ENCODE data around the gene ENOPH1.

The ENOPH1 gene

DNA sequence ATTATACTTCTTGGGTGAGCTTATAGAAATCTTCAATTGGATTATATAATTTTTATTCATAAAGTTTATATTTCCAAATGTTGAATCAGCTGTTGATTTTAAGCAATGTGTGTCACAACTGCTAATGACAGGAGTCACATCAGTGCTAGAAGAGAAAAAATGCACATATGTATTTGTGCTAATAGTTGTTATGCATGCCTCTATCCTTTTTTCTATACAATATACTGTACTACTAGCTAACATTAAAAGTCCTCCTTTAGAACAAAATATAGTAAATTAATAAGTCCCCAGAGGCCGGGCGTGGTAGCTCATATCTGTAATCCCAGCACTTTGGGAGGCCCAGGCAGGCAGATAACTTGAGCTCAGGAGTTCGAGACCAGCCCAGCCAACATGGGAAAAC is 32.9 kb upstream of the ENOPH1 start (continued):
- TF ChIP-seq, protein P1, sequence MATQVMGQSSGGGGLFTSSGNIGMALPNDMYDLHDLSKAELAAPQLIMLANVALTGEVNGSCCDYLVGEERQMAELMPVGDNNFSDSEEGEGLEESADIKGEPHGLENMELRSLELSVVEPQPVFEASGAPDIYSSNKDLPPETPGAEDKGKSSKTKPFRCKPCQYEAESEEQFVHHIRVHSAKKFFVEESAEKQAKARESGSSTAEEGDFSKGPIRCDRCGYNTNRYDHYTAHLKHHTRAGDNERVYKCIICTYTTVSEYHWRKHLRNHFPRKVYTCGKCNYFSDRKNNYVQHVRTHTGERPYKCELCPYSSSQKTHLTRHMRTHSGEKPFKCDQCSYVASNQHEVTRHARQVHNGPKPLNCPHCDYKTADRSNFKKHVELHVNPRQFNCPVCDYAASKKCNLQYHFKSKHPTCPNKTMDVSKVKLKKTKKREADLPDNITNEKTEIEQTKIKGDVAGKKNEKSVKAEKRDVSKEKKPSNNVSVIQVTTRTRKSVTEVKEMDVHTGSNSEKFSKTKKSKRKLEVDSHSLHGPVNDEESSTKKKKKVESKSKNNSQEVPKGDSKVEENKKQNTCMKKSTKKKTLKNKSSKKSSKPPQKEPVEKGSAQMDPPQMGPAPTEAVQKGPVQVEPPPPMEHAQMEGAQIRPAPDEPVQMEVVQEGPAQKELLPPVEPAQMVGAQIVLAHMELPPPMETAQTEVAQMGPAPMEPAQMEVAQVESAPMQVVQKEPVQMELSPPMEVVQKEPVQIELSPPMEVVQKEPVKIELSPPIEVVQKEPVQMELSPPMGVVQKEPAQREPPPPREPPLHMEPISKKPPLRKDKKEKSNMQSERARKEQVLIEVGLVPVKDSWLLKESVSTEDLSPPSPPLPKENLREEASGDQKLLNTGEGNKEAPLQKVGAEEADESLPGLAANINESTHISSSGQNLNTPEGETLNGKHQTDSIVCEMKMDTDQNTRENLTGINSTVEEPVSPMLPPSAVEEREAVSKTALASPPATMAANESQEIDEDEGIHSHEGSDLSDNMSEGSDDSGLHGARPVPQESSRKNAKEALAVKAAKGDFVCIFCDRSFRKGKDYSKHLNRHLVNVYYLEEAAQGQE (tag by site-specific recombination; IDR thresholded peaks at IDR 0.05): no peak
- TF ChIP-seq KLF7 (tag by site-specific recombination; IDR thresholded peaks at IDR 0.05; ENCODE audit: borderline replicate concordance) (no peak), ZNF558 (tag by site-specific recombination; IDR thresholded peaks at IDR 0.05) (no peak), ZXDB (tag by site-specific recombination; IDR thresholded peaks at IDR 0.05) (no peak)
- TF ChIP-seq, protein P2, sequence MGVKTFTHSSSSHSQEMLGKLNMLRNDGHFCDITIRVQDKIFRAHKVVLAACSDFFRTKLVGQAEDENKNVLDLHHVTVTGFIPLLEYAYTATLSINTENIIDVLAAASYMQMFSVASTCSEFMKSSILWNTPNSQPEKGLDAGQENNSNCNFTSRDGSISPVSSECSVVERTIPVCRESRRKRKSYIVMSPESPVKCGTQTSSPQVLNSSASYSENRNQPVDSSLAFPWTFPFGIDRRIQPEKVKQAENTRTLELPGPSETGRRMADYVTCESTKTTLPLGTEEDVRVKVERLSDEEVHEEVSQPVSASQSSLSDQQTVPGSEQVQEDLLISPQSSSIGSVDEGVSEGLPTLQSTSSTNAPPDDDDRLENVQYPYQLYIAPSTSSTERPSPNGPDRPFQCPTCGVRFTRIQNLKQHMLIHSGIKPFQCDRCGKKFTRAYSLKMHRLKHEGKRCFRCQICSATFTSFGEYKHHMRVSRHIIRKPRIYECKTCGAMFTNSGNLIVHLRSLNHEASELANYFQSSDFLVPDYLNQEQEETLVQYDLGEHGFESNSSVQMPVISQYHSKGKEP (tag by site-specific recombination; IDR thresholded peaks at IDR 0.05): no peak

DNA sequence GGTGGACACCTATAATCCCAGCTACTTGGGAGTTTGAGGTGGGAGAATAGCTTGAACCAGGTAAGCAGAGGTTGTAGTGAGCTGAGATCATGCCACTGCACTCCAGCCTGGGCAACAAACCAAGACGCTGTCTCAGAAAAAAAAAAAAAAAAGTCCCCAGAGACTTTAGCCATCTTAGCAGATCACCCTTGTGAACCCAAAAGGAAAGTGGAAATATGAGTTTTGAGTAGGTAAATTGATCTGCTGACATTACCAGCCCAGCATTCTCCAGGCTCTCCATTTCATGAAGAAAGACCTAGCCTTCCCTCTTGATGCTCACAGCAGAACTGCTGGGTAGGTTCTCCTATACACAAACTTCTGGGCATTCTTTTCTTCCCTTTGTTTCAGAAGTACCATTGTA is 32.1 kb upstream of the ENOPH1 start:
- CTCF ChIA-PET: interaction anchor here (0.6 to 0.9 kb wide), 2 partner anchors 22 to 28 kb away, joined by 3 to 5 read pairs; no protein-coding TSS in a partner anchor
- no peak overlapping the region for H3K27ac ChIP-seq (ENCODE audit: extremely low read depth, low read depth, low read length)

DNA sequence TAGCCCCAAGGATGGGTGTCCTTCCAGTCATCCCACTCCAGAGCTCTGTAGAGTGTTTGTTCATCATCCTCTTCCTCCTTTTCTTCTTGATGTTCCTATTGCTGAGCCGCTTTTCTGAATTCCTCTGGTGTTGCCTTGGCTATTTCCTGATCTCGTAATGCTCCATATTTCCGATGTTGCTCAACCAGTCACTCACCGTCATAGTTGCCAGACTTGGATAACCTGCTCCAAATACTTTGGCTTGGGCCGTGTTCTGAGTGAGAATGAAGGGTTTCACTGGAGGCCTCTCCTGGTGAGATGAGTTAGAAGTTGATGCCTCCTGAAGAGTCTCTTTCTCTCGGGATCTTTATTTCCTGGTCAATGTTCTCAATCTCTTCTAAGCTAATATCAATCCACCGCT is 28.8 kb upstream of the ENOPH1 start:
- ChIA-PET POLR2A (no interaction called here), CTCF (no interaction called here)
- H3K4me3 ChIP-seq (ENCODE audit: low read depth, low read length): no peak overlapping the region
- no peaks in the 10 kb centered on the region for H3K9me3 ChIP-seq (ENCODE audit: control insufficient read depth, insufficient read depth, low read depth, low read length)
- no peaks in the 10 kb centered on the region for H3K4me1 ChIP-seq (ENCODE audit: control insufficient read depth, insufficient read depth, low read length)
- no peak overlapping the region for H3K27ac ChIP-seq (ENCODE audit: extremely low read depth, low read depth, low read length)
- H3K36me3 ChIP-seq (ENCODE audit: control insufficient read depth in 2 of 2, insufficient read depth in 1 of 2, low read length in 2 of 2): no peaks in the 10 kb centered on the region
- TF ChIP-seq ZNF248 (tag by site-specific recombination; IDR thresholded peaks at IDR 0.05) (no peak), ZNF777 (tag by site-specific recombination; IDR thresholded peaks at IDR 0.05; ENCODE audit: borderline replicate concordance) (no peak), ZNF423 (tag by site-specific recombination; IDR thresholded peaks at IDR 0.05) (no peak), TRIM28 (IDR thresholded peaks at IDR 0.05; ENCODE audit: borderline replicate concordance, low read length) (no peak), ZNF624 (tag by site-specific recombination; IDR thresholded peaks at IDR 0.05) (no peak), ZNF549 (tag by site-specific recombination; IDR thresholded peaks at IDR 0.05) (no peak), ZNF169 (tag by site-specific recombination; IDR thresholded peaks at IDR 0.05) (no peak), ZNF335 (tag by site-specific recombination; conservative IDR thresholded peaks at IDR 0.05) (no peak), ZNF239 (tag by site-specific recombination; IDR thresholded peaks at IDR 0.05) (no peak), RBAK (tag by site-specific recombination; IDR thresholded peaks at IDR 0.05) (no peak)
- TF ChIP-seq, protein P3, sequence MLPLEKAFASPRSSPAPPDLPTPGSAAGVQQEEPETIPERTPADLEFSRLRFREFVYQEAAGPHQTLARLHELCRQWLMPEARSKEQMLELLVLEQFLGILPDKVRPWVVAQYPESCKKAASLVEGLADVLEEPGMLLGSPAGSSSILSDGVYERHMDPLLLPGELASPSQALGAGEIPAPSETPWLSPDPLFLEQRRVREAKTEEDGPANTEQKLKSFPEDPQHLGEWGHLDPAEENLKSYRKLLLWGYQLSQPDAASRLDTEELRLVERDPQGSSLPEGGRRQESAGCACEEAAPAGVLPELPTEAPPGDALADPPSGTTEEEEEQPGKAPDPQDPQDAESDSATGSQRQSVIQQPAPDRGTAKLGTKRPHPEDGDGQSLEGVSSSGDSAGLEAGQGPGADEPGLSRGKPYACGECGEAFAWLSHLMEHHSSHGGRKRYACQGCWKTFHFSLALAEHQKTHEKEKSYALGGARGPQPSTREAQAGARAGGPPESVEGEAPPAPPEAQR (tag by site-specific recombination; IDR thresholded peaks at IDR 0.05): no peak
- TF ChIP-seq, protein P4, sequence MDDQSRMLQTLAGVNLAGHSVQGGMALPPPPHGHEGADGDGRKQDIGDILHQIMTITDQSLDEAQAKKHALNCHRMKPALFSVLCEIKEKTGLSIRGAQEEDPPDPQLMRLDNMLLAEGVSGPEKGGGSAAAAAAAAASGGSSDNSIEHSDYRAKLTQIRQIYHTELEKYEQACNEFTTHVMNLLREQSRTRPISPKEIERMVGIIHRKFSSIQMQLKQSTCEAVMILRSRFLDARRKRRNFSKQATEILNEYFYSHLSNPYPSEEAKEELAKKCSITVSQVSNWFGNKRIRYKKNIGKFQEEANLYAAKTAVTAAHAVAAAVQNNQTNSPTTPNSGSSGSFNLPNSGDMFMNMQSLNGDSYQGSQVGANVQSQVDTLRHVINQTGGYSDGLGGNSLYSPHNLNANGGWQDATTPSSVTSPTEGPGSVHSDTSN (CRISPR knock-in tag; IDR thresholded peaks at IDR 0.05): no peak
- TF ChIP-seq, protein P5, sequence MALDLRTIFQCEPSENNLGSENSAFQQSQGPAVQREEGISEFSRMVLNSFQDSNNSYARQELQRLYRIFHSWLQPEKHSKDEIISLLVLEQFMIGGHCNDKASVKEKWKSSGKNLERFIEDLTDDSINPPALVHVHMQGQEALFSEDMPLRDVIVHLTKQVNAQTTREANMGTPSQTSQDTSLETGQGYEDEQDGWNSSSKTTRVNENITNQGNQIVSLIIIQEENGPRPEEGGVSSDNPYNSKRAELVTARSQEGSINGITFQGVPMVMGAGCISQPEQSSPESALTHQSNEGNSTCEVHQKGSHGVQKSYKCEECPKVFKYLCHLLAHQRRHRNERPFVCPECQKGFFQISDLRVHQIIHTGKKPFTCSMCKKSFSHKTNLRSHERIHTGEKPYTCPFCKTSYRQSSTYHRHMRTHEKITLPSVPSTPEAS (tag by site-specific recombination; IDR thresholded peaks at IDR 0.05): no peak

More for the DNA sequence above, 32.1 kb upstream of the ENOPH1 start:
- POLR2A ChIA-PET: interaction anchor here (1.7 kb wide), 1 partner anchor 31 kb away, joined by 5 read pairs; no protein-coding TSS in a partner anchor
- Histone ChIP-seq H3K4me1 (ENCODE audit: control insufficient read depth, insufficient read depth, low read length) (no peaks in the 10 kb centered on the region), H3K4me3 (ENCODE audit: low read depth, low read length) (no peak overlapping the region), H3K9me3 (ENCODE audit: control insufficient read depth, insufficient read depth, low read depth, low read length) (no peaks in the 10 kb centered on the region), H3K36me3 (ENCODE audit: control insufficient read depth in 2 of 2, insufficient read depth in 1 of 2, low read length in 2 of 2) (no peaks in the 10 kb centered on the region)
- no peak for TF ChIP-seq ZNF423 (tag by site-specific recombination; IDR thresholded peaks at IDR 0.05)
- TF ChIP-seq ZNF175 (tag by site-specific recombination; IDR thresholded peaks at IDR 0.05): no peak
- no peak for TF ChIP-seq ZNF311 (tag by site-specific recombination; IDR thresholded peaks at IDR 0.05; ENCODE audit: borderline replicate concordance)
- TF ChIP-seq ZNF561 (tag by site-specific recombination; IDR thresholded peaks at IDR 0.05; ENCODE audit: borderline replicate concordance): no peak
- no peak for TF ChIP-seq SP3 (tag by site-specific recombination; IDR thresholded peaks at IDR 0.05)
- TF ChIP-seq ZNF354C (tag by site-specific recombination; IDR thresholded peaks at IDR 0.05; ENCODE audit: borderline replicate concordance, low read depth): no peak
- no peak for TF ChIP-seq ZNF658 (tag by site-specific recombination; IDR thresholded peaks at IDR 0.05)
- no peak for TF ChIP-seq ZNF341 (tag by site-specific recombination; IDR thresholded peaks at IDR 0.05; ENCODE audit: low read depth)
- TF ChIP-seq, protein P6, sequence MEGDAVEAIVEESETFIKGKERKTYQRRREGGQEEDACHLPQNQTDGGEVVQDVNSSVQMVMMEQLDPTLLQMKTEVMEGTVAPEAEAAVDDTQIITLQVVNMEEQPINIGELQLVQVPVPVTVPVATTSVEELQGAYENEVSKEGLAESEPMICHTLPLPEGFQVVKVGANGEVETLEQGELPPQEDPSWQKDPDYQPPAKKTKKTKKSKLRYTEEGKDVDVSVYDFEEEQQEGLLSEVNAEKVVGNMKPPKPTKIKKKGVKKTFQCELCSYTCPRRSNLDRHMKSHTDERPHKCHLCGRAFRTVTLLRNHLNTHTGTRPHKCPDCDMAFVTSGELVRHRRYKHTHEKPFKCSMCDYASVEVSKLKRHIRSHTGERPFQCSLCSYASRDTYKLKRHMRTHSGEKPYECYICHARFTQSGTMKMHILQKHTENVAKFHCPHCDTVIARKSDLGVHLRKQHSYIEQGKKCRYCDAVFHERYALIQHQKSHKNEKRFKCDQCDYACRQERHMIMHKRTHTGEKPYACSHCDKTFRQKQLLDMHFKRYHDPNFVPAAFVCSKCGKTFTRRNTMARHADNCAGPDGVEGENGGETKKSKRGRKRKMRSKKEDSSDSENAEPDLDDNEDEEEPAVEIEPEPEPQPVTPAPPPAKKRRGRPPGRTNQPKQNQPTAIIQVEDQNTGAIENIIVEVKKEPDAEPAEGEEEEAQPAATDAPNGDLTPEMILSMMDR (tag by site-specific recombination; IDR thresholded peaks at IDR 0.05): no peak
- TF ChIP-seq REPIN1 (tag by site-specific recombination; IDR thresholded peaks at IDR 0.05; ENCODE audit: low read depth): no peak
- no peak for TF ChIP-seq SCRT1 (tag by site-specific recombination; IDR thresholded peaks at IDR 0.05; ENCODE audit: borderline replicate concordance)

All from HEK293 (cell line).